ENCODE results near the gene HARBI1.

The HARBI1 gene

GRCh38 chr11:46633291-46634217, 16.5 kb upstream of the HARBI1 start:
- no peak for DNase-seq (ENCODE audit: low read depth, low spot score)

- no peak for DNase-seq (ENCODE audit: low read depth, low spot score)
Measured at GRCh38 chr11:46632502-46632901, 15.5 kb upstream of the HARBI1 start.

- DNase-seq (ENCODE audit: low read depth, low spot score): no peak
Measured at GRCh38 chr11:46631676-46632075, 14.6 kb upstream of the HARBI1 start.

GRCh38 chr11:46630237-46630636, 13.2 kb upstream of the HARBI1 start:
- DNase-seq (ENCODE audit: low read depth, low spot score): no peak

GRCh38 chr11:46628961-46629360, 11.9 kb upstream of the HARBI1 start:
- no peak for DNase-seq (ENCODE audit: low read depth, low spot score)

GRCh38 chr11:46625406-46625805, 8.4 kb upstream of the HARBI1 start:
- no peak for DNase-seq (ENCODE audit: low read depth, low spot score)

GRCh38 chr11:46618837-46619236, 1.8 kb upstream of the HARBI1 start:
- no peak for DNase-seq (ENCODE audit: low read depth, low spot score)

GRCh38 chr11:46617972-46618314, 916 bp upstream of the HARBI1 start:
- peak; percentile 21 for DNase-seq (ENCODE audit: low read depth, low spot score)

GRCh38 chr11:46616551-46617133, 385 bp downstream of the HARBI1 start:
- DNase-seq (ENCODE audit: low read depth, low spot score): peak; percentile 64

GRCh38 chr11:46615756-46616155, 1.3 kb downstream of the HARBI1 start:
- no peak for DNase-seq (ENCODE audit: low read depth, low spot score)

GRCh38 chr11:46612326-46612725, 4.7 kb downstream of the HARBI1 start:
- DNase-seq (ENCODE audit: low read depth, low spot score): no peak

GRCh38 chr11:46611526-46612304, 5.3 kb downstream of the HARBI1 start:
- no peak for DNase-seq (ENCODE audit: low read depth, low spot score)

- no peak for DNase-seq (ENCODE audit: low read depth, low spot score)
Measured at GRCh38 chr11:46609386-46609785, 7.6 kb downstream of the HARBI1 start.

- DNase-seq (ENCODE audit: low read depth, low spot score): peak; percentile 11
Measured at GRCh38 chr11:46607516-46607915, 9.5 kb downstream of the HARBI1 start.

- DNase-seq (ENCODE audit: low read depth, low spot score): no peak
Measured at GRCh38 chr11:46604796-46605195, 12.2 kb downstream of the HARBI1 start.

GRCh38 chr11:46603704-46604308, 13.2 kb downstream of the HARBI1 start:
- no peak for DNase-seq (ENCODE audit: low read depth, low spot score)

- no peak for DNase-seq (ENCODE audit: low read depth, low spot score)
Measured at GRCh38 chr11:46601129-46601528, 15.9 kb downstream of the HARBI1 start.

GRCh38 chr11:46600194-46600960, 16.6 kb downstream of the HARBI1 start:
- no peak for DNase-seq (ENCODE audit: low read depth, low spot score)

GRCh38 chr11:46599340-46600193, 17.5 kb downstream of the HARBI1 start:
- no peak for DNase-seq (ENCODE audit: low read depth, low spot score)

GRCh38 chr11:46597609-46598219, 19.3 kb downstream of the HARBI1 start:
- DNase-seq (ENCODE audit: low read depth, low spot score): no peak
